Thyroid gland (tissue), 4 donors: ENCODE results near the gene CRYGN. TPM values are rescaled to one million over a fixed set of nuclear protein-coding genes. Genes with fewer than 3 reads are reported as not detected.

Source experiments
- DNase-seq, 2 donors: peaks; one replicate each; pipeline ENCODE4 v3.0.0-alpha.2; 2019
- H3K27ac ChIP-seq, 3 donors: fragments of 200-600 bp; sonication (generic); 1 replicate in 2 of 3; 2 replicates in 1 of 3; pipeline ENCODE4 v1.5.1; 2016 to 2019; ENCODE audit warnings: mild to moderate bottlenecking in 1 of 3, moderate library complexity in 1 of 3
- H3K27me3 ChIP-seq: fragments of 200-600 bp; sonication (generic); one replicate; pipeline ENCODE4 v1.5.1; 2019
- H3K36me3 ChIP-seq, 2 donors: fragments of 200-600 bp; sonication (generic); one replicate each; pipeline ENCODE4 v1.5.1; 2016 to 2019
- H3K4me1 ChIP-seq, 2 donors: fragments of 200-600 bp; sonication (generic); one replicate each; pipeline ENCODE4 v1.5.1; 2017 to 2019
- H3K4me3 ChIP-seq, 3 donors: fragments of 200-600 bp; sonication (generic); replicated peaks in 1 of 3; 1 replicate in 2 of 3; 2 replicates in 1 of 3; pipeline ENCODE4 v1.5.1; 2016; ENCODE audit warnings: mild to moderate bottlenecking in 1 of 3
- H3K9me3 ChIP-seq: fragments of 200-600 bp; sonication (generic); one replicate; pipeline ENCODE4 v1.5.1; 2017
- CTCF ChIP-seq, 6 experiments: fragments of 200-600 bp in 3 of 6; fragments of 450-650 bp in 3 of 6; sonication (generic) in 3 of 6; IDR thresholded peaks; one replicate each; pipeline ENCODE4 v1.5.1; 2016 to 2019; ENCODE audit warnings: antibody characterized with exemption in 6 of 6, mild to moderate bottlenecking in 2 of 6, inconsistent platforms in 1 of 6, moderate library complexity in 1 of 6
- POLR2A ChIP-seq, 2 donors: fragments of 450-650 bp; IDR thresholded peaks; one replicate each; pipeline ENCODE4 v1.6.1; 2017; ENCODE audit warnings: antibody characterized with exemption in 2 of 2, mild to moderate bottlenecking in 2 of 2, moderate library complexity in 1 of 2
- WGBS, 2 donors: methylation state at CpG; one replicate each; pipeline ENCODE4 v1.1.5; 2017; 5-methylcytosine and 5-hydroxymethylcytosine counted together
- intact Hi-C: fragments of 100-400 bp; cut with DNase I; formaldehyde crosslinking; loops from one replicate; pipeline ENCODE4 v1.15.1; 2023
- total RNA-seq, 4 donors: library from RNA; depleted of rRNA; stranded (reverse); fragments of >200 nt; gene quantifications; one replicate each; pipeline ENCODE4 v1.2.3, GENCODE V29; 2016

CRYGN gene
- total RNA-seq, 4 donors from 2014 or later, result 16.4 to 45.5 (median 24.5) TPM

- no peaks in the 10 kb centered on the region for H3K27me3 ChIP-seq
- no peak for TF ChIP-seq CTCF (IDR thresholded peaks at IDR 0.05)
- TF ChIP-seq POLR2A (IDR thresholded peaks at IDR 0.05), result no peak
- intact Hi-C loops, result loop anchor here (10.0 kb wide), 1 partner anchor 379 kb away; no protein-coding TSS in a partner anchor
- no peaks in the 10 kb centered on the region for H3K36me3 ChIP-seq
- WGBS, 2 donors, result 85 to 92% methylated on average over 23 to 26 of the region's 26 CpGs
- no peaks in the 10 kb centered on the region for H3K9me3 ChIP-seq
- H3K4me1 ChIP-seq, result peaks cover 17 to 29% of the 10 kb centered on the region in 2 donors
- H3K4me3 ChIP-seq, result no peak overlapping the region
- H3K27ac ChIP-seq, result peak overlapping the region; percentile 43 to 63 (median 50)
- DNase-seq, result peak; percentile 44 to 53
These were observed 54.2 kb downstream of the CRYGN start for GRCh38 chr7:151385626-151386300.

- intact Hi-C loops, result loop anchor here (10.0 kb wide), 1 partner anchor 380 kb away; no protein-coding TSS in a partner anchor
- Histone ChIP-seq H3K9me3 (no peaks in the 10 kb centered on the region), H3K36me3 (no peaks in the 10 kb centered on the region), H3K27me3 (no peaks in the 10 kb centered on the region), H3K4me1 (peaks cover 17 to 29% of the 10 kb centered on the region in 2 donors), H3K4me3 (no peak overlapping the region), H3K27ac (peak overlapping the region in 1 of 3 donors; percentile 50)
- DNase-seq, result peak; percentile 63 to 64
- no peak for TF ChIP-seq CTCF (IDR thresholded peaks at IDR 0.05)
- TF ChIP-seq POLR2A (IDR thresholded peaks at IDR 0.05), result no peak
- WGBS, 2 donors, result 82 to 83% methylated on average over 10 to 22 of the region's 26 CpGs
These were observed 54.9 kb downstream of the CRYGN start for GRCh38 chr7:151384776-151385625.

GRCh38 chr7:151384352-151384697 is 55.6 kb downstream of the CRYGN start:
- Histone ChIP-seq H3K27me3 (no peaks in the 10 kb centered on the region), H3K36me3 (no peaks in the 10 kb centered on the region), H3K9me3 (no peaks in the 10 kb centered on the region), H3K4me1 (peaks cover 17 to 29% of the 10 kb centered on the region in 2 donors), H3K4me3 (no peak overlapping the region), H3K27ac (no peak overlapping the region)
- no peak for TF ChIP-seq POLR2A (IDR thresholded peaks at IDR 0.05)
- TF ChIP-seq CTCF (IDR thresholded peaks at IDR 0.05), result no peak
- 83 to 87% methylated on average over 6 of the region's 6 CpGs for WGBS, 2 donors
- no peak for DNase-seq
- intact Hi-C loops, result loop anchor here (10.0 kb wide), 1 partner anchor 380 kb away; no protein-coding TSS in a partner anchor

GRCh38 chr7:151383638-151384351 is 56.1 kb downstream of the CRYGN start:
- Histone ChIP-seq H3K4me1 (peaks cover 17 to 29% of the 10 kb centered on the region in 2 donors), H3K4me3 (no peak overlapping the region), H3K27ac (no peak overlapping the region), H3K9me3 (no peaks in the 10 kb centered on the region), H3K36me3 (peaks cover 0 to 3% of the 10 kb centered on the region in 2 donors), H3K27me3 (no peaks in the 10 kb centered on the region)
- no peak for DNase-seq
- 87 to 97% methylated on average over 14 to 15 of the region's 15 CpGs for WGBS, 2 donors
- intact Hi-C loops, result loop anchor here (10.0 kb wide), 1 partner anchor 381 kb away; no protein-coding TSS in a partner anchor
- TF ChIP-seq CTCF (IDR thresholded peaks at IDR 0.05) (no peak), POLR2A (IDR thresholded peaks at IDR 0.05) (no peak)
